Fibroblast of pulmonary artery (primary cell): ENCODE data around the gene TBC1D3E.
"Not testable (repeated sequence)": the region's sequence is repeated elsewhere in the genome, so short reads cannot be mapped to it uniquely, and the experiment has no call there.

Experiments
- DNase-seq: peaks from one replicate; pipeline ENCODE4 v3.0.0-alpha.2; 2010; ENCODE audit warnings: low read depth
- H3K4me3 ChIP-seq: replicated peaks from 2 replicates; pipeline ENCODE4 v1.5.1; 2011; ENCODE audit warnings: low read depth, mild to moderate bottlenecking, control low read depth, low read length, moderate library complexity

The TBC1D3E gene

GRCh38 chr17:38127651-38128050 lies at the start of gene TBC1D3E:
TBC1D3E (plus strand) TSS chr17:38127951; CDS start chr17:38129496, 1,545 bp downstream.
- not testable (repeated sequence) for DNase-seq, H3K4me3 ChIP-seq

GRCh38 chr17:38087344-38087743 lies 40.4 kb upstream of the TBC1D3E start:
- not testable (repeated sequence) for H3K4me3 ChIP-seq, DNase-seq

- not testable (repeated sequence) for DNase-seq
Observed at GRCh38 chr17:38088120-38088519, 39.6 kb upstream of the TBC1D3E start.

GRCh38 chr17:38094059-38094694 lies 33.6 kb upstream of the TBC1D3E start:
- H3K4me3 ChIP-seq, DNase-seq: not testable (repeated sequence)

More at GRCh38 chr17:38088120-38088519, 39.6 kb upstream of the TBC1D3E start:
- not testable (repeated sequence) for H3K4me3 ChIP-seq

- H3K4me3 ChIP-seq, result not testable (repeated sequence)
Observed at GRCh38 chr17:38099262-38099661, 28.5 kb upstream of the TBC1D3E start.

GRCh38 chr17:38119829-38120228 lies 7.9 kb upstream of the TBC1D3E start:
- not testable (repeated sequence) for H3K4me3 ChIP-seq, DNase-seq

More at GRCh38 chr17:38099262-38099661, 28.5 kb upstream of the TBC1D3E start:
- not testable (repeated sequence) for DNase-seq

GRCh38 chr17:38134860-38135259 lies 7.1 kb downstream of the TBC1D3E start:
- DNase-seq, result not testable (repeated sequence)

More at GRCh38 chr17:38134860-38135259, 7.1 kb downstream of the TBC1D3E start:
- H3K4me3 ChIP-seq, result not testable (repeated sequence)
